ENCODE results near the gene ZFR.

The ZFR gene

GRCh38 chr5:32428426-32428825 is 16.1 kb downstream of the ZFR start:
- TF ChIP-seq ZFX (IDR thresholded peaks at IDR 0.05; ENCODE audit: borderline replicate concordance) = no peak
- TF ChIP-seq CTCF (IDR thresholded peaks at IDR 0.05) = no peak

GRCh38 chr5:32426440-32427151 is 17.9 kb downstream of the ZFR start:
- no peak for TF ChIP-seq ZFX (IDR thresholded peaks at IDR 0.05; ENCODE audit: borderline replicate concordance)
- TF ChIP-seq CTCF (IDR thresholded peaks at IDR 0.05) = no peak
- no peak overlapping the region for H3K27ac ChIP-seq

More at GRCh38 chr5:32428426-32428825, 16.1 kb downstream of the ZFR start:
- no peak overlapping the region for H3K27ac ChIP-seq

- TF ChIP-seq ZFX (IDR thresholded peaks at IDR 0.05; ENCODE audit: borderline replicate concordance) (no peak), CTCF (IDR thresholded peaks at IDR 0.05) (no peak)
- H3K27ac ChIP-seq = no peak overlapping the region
These were observed 21.8 kb downstream of the ZFR start for GRCh38 chr5:32422697-32423096.

- TF ChIP-seq CTCF (IDR thresholded peaks at IDR 0.05) (no peak), ZFX (IDR thresholded peaks at IDR 0.05; ENCODE audit: borderline replicate concordance) (no peak)
- no peak overlapping the region for H3K27ac ChIP-seq
These were observed 23.5 kb downstream of the ZFR start for GRCh38 chr5:32421075-32421474.

GRCh38 chr5:32420506-32420905 is 24.0 kb downstream of the ZFR start:
- no peak overlapping the region for H3K27ac ChIP-seq
- TF ChIP-seq ZFX (IDR thresholded peaks at IDR 0.05; ENCODE audit: borderline replicate concordance) (no peak), CTCF (IDR thresholded peaks at IDR 0.05) (no peak)

GRCh38 chr5:32419791-32420190 is 24.7 kb downstream of the ZFR start:
- TF ChIP-seq CTCF (IDR thresholded peaks at IDR 0.05) (no peak), ZFX (IDR thresholded peaks at IDR 0.05; ENCODE audit: borderline replicate concordance) (no peak)
- H3K27ac ChIP-seq = no peak overlapping the region

- no peak for TF ChIP-seq ZFX (IDR thresholded peaks at IDR 0.05; ENCODE audit: borderline replicate concordance)
- no peak for TF ChIP-seq CTCF (IDR thresholded peaks at IDR 0.05)
- H3K27ac ChIP-seq = no peak overlapping the region
These were observed 30.9 kb downstream of the ZFR start for GRCh38 chr5:32413466-32414263.

All from 22Rv1 (cell line).